ENCODE data around the gene SALL3.

DNA sequence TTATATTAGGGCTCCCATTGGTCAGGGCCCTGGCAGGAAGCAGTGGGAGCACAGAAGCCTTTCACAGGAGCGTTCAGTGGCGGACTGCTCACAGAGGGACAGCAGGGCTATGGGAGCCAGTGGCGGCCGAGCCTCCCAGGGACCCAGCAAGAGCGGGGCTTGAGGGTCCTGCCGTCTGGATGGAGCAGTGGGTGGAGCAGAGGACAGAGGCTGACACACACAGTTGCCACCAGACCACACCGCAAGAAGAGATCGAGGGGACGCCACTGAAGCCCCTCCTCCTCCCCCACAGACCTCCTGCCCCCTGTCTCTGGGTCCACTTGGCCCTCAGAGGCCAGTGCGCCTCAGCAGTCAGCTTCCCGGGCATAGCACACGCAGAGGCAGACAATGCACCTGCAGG lies 39.3 kb downstream of the SALL3 start:
- TF ChIP-seq, protein P1, sequence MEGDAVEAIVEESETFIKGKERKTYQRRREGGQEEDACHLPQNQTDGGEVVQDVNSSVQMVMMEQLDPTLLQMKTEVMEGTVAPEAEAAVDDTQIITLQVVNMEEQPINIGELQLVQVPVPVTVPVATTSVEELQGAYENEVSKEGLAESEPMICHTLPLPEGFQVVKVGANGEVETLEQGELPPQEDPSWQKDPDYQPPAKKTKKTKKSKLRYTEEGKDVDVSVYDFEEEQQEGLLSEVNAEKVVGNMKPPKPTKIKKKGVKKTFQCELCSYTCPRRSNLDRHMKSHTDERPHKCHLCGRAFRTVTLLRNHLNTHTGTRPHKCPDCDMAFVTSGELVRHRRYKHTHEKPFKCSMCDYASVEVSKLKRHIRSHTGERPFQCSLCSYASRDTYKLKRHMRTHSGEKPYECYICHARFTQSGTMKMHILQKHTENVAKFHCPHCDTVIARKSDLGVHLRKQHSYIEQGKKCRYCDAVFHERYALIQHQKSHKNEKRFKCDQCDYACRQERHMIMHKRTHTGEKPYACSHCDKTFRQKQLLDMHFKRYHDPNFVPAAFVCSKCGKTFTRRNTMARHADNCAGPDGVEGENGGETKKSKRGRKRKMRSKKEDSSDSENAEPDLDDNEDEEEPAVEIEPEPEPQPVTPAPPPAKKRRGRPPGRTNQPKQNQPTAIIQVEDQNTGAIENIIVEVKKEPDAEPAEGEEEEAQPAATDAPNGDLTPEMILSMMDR (IDR thresholded peaks at IDR 0.05): no peak
- no peak for TF ChIP-seq POLR2A (IDR thresholded peaks at IDR 0.05)
